HG02870 (cell line): ENCODE results near the gene CHST10.

ENCODE experiments used
- ATAC-seq: cut with Tn5 transposase; IDR thresholded peaks from one replicate; pipeline ENCODE4 v1.9.1; 2021; ENCODE audit warnings: mild to moderate bottlenecking, moderate library complexity; ENCODE audit not compliant: unreplicated experiment

The CHST10 gene

DNA sequence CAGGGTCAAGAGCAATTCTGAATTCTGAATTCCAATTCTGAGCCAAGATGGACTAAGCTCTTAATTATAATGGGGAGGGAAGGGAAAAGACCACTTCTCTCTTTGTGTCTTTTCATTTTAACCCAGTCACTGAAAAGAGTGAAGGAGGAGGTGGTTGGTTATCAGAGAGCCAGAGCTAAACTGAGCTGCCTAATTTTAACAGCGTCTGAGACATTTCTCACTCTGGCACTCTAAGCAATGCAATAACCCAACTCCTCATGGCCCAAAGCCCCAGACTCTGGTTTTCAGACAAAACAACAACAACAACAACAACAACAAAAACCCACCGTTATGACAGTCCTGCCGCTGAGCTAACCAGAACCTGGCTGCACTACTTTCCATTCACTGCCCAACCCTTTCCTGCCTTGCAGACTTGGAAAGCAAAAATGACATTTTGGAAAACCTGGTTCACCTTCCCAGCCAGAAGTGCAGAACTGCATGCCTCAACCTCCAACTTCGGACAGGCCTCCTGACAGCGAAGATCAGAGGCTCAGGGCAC, 1.0 kb downstream of the CHST10 start:
- ATAC-seq: no peak

DNA sequence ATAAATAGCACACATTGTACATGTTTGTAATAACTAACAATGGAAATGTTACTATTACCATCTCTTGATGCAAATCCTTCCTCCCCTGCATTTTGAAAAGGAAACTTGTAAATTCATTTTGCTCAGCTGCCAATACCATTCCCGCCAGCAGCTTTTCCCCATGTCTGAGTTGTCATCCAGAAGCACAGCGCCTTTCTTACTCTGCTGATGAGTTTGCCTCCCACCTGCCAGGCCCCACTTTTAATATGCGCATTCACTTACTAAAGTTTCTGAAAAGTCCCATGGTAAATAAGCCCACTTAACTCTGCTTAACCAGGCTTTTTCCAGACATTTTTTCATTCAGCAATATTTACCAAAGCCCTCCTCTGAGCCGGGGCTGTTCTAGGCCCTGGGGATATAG, 3.9 kb downstream of the CHST10 start:
- ATAC-seq: no peak

DNA sequence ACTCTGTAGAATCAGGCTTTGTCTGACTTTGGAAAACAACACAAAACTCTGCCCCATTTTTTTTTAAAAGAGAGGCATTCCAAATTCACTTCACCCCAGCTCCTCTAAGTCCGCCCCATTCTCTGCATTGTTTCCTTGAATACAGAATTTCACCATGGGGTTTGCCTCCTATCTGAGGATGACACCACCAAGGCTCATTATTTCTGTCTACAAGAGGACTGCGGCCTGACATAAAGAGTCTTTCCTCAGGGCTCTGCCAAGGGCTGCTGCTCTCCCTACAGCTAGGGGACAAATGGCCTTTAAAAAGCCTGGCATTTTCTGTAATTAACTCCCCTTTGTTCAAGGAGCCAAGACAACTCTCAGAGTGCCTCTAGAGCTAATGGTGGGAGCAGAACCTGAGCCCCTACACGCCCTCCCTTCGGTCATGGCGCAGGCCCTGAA, 4.6 kb downstream of the CHST10 start:
- ATAC-seq: no peak

DNA sequence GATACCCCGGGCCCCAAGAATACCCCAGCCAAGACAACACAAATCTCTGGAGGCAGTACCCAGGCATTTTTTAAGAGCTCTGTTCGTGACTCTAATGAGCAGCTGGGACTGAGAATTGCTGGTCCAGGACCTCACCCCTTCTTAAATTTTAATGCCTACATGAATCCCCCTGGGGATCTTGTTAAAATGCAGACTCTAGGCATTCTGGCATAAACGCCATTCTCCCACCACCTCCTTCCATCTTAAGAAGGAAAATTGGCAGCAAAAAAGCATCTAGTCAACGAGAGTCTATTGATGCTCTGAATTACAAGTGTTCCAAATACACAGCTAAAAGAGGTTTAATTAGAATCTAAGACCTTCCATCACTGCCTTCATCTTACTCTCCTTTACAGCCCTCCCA, 5.0 kb downstream of the CHST10 start:
- no peak for ATAC-seq

DNA sequence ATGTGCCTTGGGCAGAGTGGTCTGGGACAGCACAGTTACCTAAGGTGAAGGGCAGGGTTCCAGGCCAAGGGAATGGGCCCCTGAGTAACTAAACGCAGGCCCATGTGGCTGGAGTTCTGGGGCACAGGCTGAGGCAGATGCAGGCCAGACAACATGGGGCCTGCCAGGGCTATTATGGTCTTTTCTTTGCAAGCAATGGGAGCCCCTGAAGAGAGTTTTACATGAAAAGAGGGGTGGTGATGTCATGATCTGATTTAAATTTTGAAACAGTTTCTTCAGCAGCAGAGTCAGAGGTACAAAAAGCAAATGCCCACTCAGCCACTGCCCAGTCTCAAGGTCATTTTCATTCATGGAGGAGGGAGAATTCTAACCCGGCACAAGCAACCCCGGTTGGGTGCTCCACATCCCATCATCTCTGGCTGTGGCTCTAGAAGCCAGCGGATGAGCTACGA, 5.6 kb downstream of the CHST10 start:
- ATAC-seq: no peak

DNA sequence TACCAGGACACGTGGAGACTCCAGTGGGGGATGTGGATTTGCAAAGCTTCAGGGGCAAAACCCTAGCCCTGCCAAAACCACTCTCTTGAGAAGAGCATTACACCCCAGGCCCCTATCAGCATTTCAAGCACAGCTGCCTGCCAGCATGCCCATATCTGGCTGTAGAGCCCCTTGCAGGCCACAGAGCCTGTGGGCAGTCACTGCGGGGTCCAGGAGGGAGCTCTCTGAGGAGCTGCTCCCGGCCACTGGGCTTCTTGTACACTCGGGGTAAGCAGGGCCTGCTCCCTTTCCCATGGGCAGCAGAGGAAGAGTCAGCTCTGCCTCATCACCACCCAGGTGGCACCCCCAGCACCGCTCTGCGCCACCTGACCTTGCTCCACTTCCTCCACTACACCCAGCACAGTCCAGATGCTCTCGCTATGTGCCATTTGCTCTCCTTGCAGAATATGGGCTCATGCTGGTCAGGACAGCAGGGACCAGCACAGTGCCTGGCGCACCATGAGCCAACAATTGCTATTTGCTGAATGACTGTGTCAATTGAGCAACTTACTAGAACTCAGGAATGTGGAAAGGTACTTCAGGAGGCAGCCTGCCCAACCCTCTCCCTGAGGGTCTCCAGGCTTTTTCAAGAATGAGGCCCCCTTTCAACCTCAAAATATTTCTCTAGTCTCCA, 7.4 kb downstream of the CHST10 start:
- no peak for ATAC-seq

DNA sequence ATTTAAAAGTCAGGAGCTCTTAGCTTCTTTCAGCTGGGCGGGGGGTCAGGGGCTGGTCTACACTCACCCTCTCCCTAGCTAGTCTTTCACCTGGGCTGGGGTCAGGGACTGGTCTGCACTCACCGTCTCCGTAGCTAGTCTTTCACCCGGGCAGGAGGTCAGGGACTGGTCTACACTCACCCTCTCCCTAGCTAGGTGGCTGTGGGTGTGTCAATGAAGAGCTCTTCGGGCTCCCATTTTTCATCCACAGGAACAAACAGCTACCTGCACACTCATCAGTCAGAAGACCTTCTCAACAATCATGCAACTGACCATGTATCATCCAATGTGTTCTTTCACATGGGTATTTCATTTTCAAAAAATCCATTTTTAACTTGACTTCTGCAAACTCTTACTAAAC, 8.0 kb downstream of the CHST10 start:
- no peak for ATAC-seq

DNA sequence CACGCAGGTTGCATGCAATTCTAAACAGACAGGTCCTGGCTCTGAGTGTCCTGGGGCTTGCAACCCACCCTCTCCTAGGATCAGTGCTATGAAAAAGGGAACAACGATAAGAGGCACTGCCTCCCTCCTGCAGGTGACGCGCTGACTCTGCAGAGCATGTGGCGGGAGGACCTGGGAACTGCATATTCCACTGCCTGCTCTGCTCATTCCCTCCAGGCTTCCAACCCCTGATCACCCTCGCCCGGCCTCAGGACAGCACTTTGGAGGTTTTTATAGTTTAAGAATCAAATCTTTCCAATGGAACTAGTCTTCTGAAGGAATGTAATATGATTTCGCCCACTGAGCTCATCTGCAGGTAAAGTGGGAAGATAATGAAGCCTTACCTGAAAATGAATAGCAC, 8.5 kb downstream of the CHST10 start:
- ATAC-seq: no peak

DNA sequence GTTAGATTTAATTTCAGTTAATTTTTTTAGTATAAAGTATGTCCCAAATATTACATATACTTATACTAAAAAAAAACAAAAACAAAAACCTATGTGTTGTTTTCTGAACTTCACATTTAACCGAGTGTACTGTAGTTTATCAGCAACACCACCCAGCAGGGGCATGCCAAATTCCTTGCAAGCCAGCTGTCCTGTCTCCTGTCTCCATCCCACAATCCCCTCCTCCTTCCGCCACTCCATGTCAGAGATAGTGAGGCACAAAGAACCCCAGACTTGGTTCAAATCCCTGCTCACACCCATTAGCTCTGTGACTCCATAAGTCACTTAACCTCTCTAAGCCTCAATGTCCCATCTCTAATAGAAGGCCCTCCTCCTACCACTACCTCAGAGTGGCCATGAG, 9.4 kb downstream of the CHST10 start:
- no peak for ATAC-seq

DNA sequence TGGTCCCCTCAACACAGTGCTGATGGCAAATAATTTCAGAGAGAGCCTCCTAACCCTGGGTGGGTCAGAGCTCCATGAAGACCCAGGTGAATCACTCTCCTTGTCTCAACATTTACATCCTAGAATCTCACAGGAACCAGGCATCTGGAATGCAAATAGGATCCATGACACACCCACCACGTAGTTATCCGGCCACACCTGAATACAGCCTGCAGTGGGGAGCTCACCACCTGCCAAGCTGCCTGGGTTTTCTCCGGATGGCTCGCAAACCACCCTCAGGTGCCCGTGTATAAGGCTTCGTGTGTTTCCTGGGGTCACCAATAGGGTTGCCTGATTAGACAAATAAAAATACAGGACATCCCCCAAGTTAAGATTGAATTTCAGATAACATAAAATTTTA, 9.9 kb downstream of the CHST10 start:
- no peak for ATAC-seq

DNA sequence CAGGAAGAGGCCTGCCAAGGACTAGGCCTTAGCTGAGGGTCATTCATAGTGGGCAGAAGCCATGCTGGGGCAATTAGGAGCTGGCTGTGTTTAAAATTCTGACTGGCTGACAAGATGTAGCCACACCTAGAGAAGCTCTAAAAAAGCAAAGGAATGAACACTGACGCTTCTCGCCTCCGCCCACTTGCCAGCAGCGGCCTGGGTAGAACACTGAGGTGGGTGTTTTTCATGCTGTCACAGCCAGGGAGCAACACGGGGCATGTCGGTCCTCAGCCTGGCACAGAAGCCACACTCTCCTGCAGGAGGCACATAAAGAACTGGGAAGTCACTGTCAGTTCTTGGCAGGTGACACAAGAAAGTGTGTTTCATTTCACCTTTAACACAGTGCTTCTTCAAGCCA, 10.4 kb downstream of the CHST10 start:
- no peak for ATAC-seq

DNA sequence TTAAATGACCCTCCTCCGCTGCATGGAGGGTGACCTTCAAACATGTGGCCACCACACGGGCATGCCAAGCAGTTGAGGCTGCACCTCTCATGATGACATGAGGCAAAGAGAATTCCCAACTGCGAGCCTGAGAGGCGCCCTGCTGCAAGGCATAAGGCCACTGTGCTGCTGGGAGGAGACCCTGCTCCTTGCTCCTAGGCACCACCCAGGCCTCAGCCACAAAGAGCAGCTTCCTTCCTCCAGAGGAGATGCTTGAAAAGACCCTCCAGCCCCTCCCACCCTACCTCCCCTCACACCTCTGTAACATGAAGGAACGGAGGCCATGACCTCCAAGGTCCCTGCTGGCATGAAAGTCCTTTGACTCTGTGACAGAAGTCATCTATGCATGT, 11.4 kb downstream of the CHST10 start:
- ATAC-seq: no peak

DNA sequence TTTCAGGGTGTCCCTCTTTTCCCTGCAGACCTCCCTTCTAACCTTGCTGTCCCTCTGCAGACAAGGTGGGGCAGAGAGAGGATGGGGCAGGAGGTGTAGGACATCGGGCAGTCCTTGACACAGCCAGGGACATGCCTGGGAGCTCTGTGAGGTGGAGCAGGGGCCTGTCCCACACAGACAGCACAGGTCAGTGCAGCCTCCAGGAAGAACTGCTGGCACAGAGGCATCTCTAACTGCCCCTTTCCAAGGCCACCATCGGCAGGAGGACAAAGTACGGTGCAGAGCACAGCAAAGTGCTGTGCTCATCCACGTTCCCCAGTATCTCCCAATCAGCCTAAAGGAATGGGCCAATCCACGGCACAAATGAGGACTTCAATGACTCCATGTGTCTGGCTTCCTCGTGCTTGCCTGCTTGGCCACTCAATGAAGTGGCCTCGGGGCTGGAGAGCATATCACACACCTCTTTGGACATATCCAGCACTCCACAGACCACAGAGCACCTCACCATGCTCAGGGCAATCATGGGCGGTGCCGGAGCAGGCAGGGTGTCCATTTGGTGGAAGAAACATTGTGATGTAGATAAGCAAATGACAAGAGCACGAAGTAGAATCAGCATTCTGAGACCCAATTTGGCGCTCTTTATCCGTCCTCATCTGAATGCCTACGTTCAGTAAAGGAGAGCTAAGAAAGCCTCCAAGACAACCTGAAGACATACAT, 11.9 kb downstream of the CHST10 start:
- no peak for ATAC-seq

DNA sequence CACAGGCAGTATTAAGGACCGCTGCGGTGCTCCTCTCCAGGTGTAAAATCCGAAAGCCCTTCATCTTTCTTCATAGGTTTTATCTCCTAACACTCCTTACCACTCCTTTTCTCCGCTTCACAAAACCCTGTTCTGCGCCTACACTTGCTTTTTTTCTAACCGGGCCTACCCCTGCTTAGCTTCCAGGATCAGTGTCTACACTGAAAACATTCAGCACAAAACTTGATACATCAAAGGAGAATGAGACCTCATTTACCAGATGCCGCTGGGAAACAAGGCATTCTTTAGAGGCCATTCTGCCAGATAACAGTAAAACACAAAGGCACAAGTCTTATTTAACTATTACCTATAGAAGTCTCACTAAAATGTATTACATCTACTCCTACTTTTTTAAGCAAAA, 13.1 kb downstream of the CHST10 start:
- no peak for ATAC-seq

DNA sequence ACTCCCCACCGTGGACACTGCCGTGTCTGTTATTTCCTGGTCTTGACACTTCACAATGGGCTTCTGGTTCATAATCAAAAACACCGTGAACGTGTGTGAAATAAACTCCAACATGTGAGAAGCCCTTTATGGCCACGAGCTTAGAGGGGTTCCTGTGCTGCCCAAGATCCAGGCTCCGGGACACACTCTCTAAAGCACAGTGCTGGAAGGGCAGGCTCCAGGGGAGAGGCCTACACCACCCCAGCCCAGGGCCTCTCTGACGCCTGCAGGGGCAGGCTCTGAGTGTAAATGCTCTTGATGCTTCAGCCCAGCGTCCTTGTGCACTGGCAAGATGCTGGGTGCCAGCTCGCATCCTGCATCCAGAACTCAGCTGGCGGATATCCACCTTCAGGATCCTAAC, 13.7 kb downstream of the CHST10 start:
- ATAC-seq: no peak

DNA sequence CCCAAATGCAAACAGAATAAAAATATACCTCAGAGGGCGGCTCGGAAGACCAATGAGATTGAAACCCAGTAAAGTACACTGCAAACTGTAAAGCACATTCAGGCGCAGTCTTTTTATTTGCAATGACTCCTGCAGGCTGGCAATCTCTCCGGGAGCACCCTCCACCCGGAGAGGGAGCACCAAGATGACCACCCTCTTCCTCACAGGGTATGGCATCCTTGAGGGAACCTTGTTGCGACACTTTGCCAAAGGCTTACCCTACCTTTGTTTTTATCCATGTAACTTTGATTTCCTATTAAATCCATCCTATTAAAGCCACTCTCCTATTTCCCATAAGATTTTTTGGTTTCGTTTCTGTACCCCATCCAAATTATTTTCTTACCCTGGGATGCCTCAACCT, 16.2 kb downstream of the CHST10 start:
- no peak for ATAC-seq

DNA sequence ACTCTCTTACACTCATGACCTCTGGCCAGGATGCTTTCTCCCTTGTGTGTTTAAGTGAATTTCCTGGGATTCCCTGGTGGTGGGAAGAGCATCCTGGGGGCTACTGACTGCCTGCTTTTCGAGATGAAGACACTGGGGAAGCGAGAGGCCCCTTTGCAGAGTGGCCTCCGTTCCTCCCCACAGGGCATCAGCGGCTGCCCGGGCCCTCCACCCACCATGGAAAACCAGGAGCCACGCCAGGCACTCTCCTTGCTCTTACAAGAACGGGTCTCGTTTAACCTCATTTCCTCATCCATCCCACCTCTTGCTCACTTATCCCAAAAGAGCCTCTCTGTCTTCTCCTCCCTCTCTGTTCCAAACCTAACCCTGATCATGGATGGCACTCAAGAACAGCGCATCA, 17.8 kb downstream of the CHST10 start:
- ATAC-seq: no peak

DNA sequence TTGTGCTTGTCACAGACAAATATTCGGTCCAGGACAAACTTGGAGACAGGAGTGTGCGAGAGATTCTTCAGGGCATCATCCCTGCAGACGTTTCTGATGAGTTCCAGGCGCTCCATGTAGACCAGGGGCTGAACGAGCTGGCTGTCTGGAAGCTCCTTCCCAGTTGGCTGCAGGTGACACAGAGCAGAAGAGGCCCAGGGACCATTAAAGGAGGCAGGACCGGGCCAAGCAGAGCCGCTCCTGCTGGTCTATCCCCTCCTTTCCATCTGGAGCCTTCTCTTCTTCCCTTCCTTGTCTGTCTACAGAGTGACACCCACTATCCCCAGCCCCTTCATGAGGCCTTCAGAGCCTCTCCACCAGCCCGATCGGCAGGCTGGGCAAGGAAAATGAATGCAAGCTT, 19.5 kb downstream of the CHST10 start:
- ATAC-seq: no peak

DNA sequence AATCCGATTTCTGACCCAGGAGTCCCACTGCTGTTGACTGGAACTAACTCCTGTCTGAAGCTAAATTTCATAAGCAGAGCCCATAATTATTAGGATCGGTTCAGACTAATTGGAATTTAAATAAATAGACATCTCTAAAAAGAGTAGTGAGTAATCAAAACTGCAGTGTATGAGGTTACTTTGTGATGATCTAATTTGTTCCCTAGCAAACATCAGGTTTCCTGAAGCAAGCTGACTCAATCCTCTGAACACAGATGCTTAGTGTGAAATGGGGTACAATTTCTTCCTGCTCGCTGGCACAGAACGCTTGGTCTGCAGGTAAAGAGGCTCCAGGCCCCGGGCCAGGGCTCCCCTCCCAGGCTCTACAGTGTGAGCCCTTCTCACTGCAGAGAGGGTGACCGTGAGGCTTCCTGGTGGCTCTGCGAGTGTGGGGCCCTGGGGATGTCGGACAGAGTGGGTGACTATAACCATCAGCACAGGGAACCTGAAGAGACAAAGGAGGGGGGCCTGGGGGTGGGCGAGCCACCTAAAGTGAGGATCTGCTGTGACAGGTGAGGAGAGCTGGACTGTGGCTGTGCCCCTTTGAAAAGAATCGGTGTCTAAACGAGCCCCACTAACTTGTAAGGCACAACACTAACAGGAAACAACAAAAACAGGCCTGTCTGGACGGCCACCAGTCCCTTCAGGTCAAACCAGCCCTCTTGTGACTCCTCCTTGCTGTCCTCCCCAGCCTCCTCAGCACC, 20.2 kb downstream of the CHST10 start:
- no peak for ATAC-seq

DNA sequence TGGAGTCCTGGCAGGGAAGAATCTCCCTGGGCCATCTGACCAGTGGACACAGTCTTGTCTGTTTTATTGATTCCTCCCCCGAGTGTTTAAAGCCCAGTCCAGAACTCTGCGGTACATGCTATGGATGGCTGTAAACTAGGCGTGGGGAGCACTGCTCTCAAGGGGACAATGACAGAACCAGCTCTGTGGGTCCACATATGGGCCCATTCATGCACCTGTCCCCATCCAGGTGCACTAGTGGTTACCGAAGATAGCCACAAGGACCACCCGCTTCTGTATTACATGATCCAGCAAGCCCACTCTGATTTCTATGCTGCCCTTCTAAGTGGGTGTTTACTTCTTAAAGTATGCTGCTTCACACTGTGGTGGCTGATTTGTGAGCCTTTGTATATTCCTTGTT, 21.0 kb downstream of the CHST10 start:
- no peak for ATAC-seq

DNA sequence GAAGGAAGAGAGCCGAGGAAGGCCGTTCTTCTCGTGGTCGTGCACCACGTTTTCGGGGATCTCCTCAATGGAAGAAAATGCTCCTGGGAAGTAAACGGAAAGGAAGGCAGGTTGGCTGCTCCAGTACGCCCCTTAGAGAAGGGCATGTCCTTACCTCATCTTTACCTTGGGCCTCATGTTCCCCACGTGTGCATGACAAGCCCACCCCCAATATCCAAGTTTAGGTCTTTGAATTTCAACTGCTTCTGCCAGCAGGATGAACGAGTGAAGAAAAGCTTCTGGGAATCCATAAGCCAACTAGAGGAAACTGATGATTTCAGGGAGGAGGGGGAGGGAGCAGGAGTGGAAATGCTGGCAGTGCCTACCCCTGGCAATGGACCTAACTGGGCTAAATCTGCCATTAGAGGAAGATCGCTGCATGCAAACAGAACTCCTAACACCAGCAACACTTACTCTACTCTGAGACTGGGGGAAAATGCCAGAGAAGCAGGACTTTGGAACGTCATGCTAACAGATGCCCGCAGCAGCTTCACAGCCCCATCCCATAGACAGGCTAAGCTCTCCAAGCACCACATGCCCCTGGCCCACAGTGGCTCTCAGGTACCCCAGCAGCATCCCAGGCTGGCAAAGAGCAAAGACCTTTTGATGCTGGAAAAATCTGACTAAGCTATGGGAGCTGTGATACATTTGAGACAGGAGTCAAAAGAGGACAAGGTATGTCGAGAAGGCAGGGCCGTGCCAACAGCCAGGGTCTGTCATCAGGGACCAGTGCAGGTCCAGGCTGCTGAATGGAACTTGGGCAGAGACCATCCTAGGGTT, 21.7 kb downstream of the CHST10 start:
- ATAC-seq: no peak
